Transverse colon (tissue), 4 donors: Measurements from ENCODE around the gene CLASRP.
A peak's percentile ranks its signal among the peaks of the same experiment; 100 is the strongest.

Experiments used
- EP300 ChIP-seq: sonication (generic); formaldehyde crosslinking; IDR thresholded peaks from one replicate; pipeline ENCODE4 v1.6.1; 2017; ENCODE audit warnings: antibody characterized with exemption, low read depth
- POLR2AphosphoS5 ChIP-seq, 3 donors: sonication (generic); formaldehyde crosslinking; IDR thresholded peaks; one replicate each; pipeline ENCODE4 v1.6.1; 2016; ENCODE audit warnings: antibody characterized with exemption in 3 of 3
- TF ChIP-seq, protein P1 (sequence below), 5 experiments: fragments of 200-600 bp in 3 of 5; fragments of 450-650 bp in 2 of 5; sonication (generic) in 3 of 5; IDR thresholded peaks; 1 replicate in 2 of 5; 2 replicates in 3 of 5; pipeline ENCODE4 v1.5.1; 2016 to 2017; ENCODE audit warnings: antibody characterized with exemption in 5 of 5, inconsistent platforms in 3 of 5, mild to moderate bottlenecking in 2 of 5, moderate library complexity in 1 of 5

GRCh38 chr19:45092747-45093678 is 54.2 kb downstream of the CLASRP start, which contains the start of gene PPP1R37:
- TF ChIP-seq, protein P1, sequence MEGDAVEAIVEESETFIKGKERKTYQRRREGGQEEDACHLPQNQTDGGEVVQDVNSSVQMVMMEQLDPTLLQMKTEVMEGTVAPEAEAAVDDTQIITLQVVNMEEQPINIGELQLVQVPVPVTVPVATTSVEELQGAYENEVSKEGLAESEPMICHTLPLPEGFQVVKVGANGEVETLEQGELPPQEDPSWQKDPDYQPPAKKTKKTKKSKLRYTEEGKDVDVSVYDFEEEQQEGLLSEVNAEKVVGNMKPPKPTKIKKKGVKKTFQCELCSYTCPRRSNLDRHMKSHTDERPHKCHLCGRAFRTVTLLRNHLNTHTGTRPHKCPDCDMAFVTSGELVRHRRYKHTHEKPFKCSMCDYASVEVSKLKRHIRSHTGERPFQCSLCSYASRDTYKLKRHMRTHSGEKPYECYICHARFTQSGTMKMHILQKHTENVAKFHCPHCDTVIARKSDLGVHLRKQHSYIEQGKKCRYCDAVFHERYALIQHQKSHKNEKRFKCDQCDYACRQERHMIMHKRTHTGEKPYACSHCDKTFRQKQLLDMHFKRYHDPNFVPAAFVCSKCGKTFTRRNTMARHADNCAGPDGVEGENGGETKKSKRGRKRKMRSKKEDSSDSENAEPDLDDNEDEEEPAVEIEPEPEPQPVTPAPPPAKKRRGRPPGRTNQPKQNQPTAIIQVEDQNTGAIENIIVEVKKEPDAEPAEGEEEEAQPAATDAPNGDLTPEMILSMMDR (IDR thresholded peaks at IDR 0.05), result peak; percentile 37 to 60 (median 43)
- TF ChIP-seq EP300 (no peak), POLR2AphosphoS5 (IDR thresholded peaks at IDR 0.05) (peak; percentile 39 to 84 (median 62))
